ENCODE data around the gene GSE1. TPM values are rescaled to one million over a fixed set of nuclear protein-coding genes. Genes with fewer than 3 reads are reported as not detected.

Gene GSE1
- total RNA-seq, 1 donor from 2014 or later: 101 TPM

- H3K9me3 Mint-ChIP-seq: no peaks in the 10 kb centered on the region
- H3K27me3 Mint-ChIP-seq: peaks cover 4% of the 10 kb centered on the region
- peak overlapping the region; percentile 54 for H3K4me3 Mint-ChIP-seq
- H3K36me3 Mint-ChIP-seq: peaks cover 7% of the 10 kb centered on the region
- peak overlapping the region; percentile 50 for H3K27ac Mint-ChIP-seq
- TF ChIP-seq CTCF (conservative IDR thresholded peaks at IDR 0.05): no peak
- H3K4me1 Mint-ChIP-seq (ENCODE audit: unreplicated experiment): peaks cover 20% of the 10 kb centered on the region
- DNase-seq (ENCODE audit: extremely low spot score, unreplicated experiment): no peak
Observed at GRCh38 chr16:85690469-85691064, 77.4 kb downstream of the GSE1 start.

GRCh38 chr16:85695196-85696128 is 82.3 kb downstream of the GSE1 start:
- Mint-ChIP-seq H3K27ac (no peak overlapping the region), H3K9me3 (no peaks in the 10 kb centered on the region), H3K27me3 (peaks cover 13% of the 10 kb centered on the region)

DNA sequence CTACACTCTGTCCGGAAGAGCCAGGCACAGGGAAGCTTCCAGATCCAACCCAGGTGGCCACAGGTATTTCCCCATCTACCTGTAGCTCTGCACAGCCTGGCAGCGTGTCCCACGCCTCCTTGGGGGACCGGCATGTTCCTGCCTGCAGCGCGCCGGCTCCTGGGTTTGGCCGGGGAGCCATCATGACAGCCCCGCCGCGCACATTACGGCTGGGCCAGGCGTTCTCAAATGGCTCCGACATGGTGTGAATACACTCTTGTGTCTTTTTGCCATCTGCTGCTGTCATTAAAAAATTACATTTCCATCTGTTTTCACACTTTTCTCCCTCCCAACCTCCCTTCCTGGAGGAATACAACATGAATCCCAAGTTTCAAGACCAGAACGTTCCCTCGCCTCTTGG is 83.7 kb downstream of the GSE1 start:
- H3K4me1 Mint-ChIP-seq (ENCODE audit: unreplicated experiment): peaks cover 5% of the 10 kb centered on the region

More at GRCh38 chr16:85695196-85696128, 82.3 kb downstream of the GSE1 start:
- Mint-ChIP-seq H3K4me3 (no peak overlapping the region), H3K4me1 (ENCODE audit: unreplicated experiment) (peaks cover 9% of the 10 kb centered on the region), H3K36me3 (no peaks in the 10 kb centered on the region)
- no peak for TF ChIP-seq CTCF (conservative IDR thresholded peaks at IDR 0.05)
- DNase-seq (ENCODE audit: extremely low spot score, unreplicated experiment): no peak

DNA sequence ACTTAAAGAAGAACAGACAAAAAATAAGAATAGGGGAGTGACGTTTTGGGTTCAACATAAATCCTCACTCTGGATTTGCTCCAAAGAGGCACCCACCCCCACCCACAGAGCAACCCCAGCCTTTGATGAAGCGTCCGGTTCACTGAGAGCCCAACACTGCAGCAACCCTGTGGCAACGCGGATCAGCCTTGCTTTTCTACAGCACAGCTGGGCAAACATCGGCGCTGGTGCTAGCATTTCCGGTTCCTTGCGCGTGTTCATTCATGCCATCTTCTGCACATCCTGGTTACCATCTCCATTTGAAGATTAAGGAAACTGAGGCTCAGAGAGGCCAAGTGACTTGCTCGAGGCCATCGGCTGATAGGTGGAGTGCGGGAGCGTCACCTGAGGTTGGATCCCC is 84.3 kb downstream of the GSE1 start:
- no peak overlapping the region for H3K4me3 Mint-ChIP-seq
- H3K4me1 Mint-ChIP-seq (ENCODE audit: unreplicated experiment): peaks cover 5% of the 10 kb centered on the region
- no peaks in the 10 kb centered on the region for H3K9me3 Mint-ChIP-seq
- TF ChIP-seq CTCF (conservative IDR thresholded peaks at IDR 0.05): no peak
- DNase-seq (ENCODE audit: extremely low spot score, unreplicated experiment): no peak
- H3K27ac Mint-ChIP-seq: no peak overlapping the region
- H3K36me3 Mint-ChIP-seq: no peaks in the 10 kb centered on the region
- H3K27me3 Mint-ChIP-seq: peaks cover 14% of the 10 kb centered on the region

More for the DNA sequence above, 83.7 kb downstream of the GSE1 start:
- Mint-ChIP-seq H3K36me3 (no peaks in the 10 kb centered on the region), H3K4me3 (no peak overlapping the region), H3K27me3 (peaks cover 11% of the 10 kb centered on the region), H3K27ac (no peak overlapping the region), H3K9me3 (no peaks in the 10 kb centered on the region)
- DNase-seq (ENCODE audit: extremely low spot score, unreplicated experiment): no peak
- TF ChIP-seq CTCF (conservative IDR thresholded peaks at IDR 0.05): no peak

- Mint-ChIP-seq H3K4me1 (ENCODE audit: unreplicated experiment) (peaks cover 5% of the 10 kb centered on the region), H3K27ac (no peak overlapping the region), H3K9me3 (no peaks in the 10 kb centered on the region), H3K27me3 (peaks cover 18% of the 10 kb centered on the region), H3K36me3 (no peaks in the 10 kb centered on the region), H3K4me3 (no peak overlapping the region)
- no peak for TF ChIP-seq CTCF (conservative IDR thresholded peaks at IDR 0.05)
- no peak for DNase-seq (ENCODE audit: extremely low spot score, unreplicated experiment)
Observed at GRCh38 chr16:85698459-85698891, 85.4 kb downstream of the GSE1 start.

Data from type B pancreatic cell (in vitro differentiated cells).